Body of pancreas (tissue), 4 donors: ENCODE data around the gene ARPC1A.
"Not testable (repeated sequence)": the region's sequence is repeated elsewhere in the genome, so short reads cannot be mapped to it uniquely, and the experiment has no call there.

Experiments
- CTCF ChIP-seq, 7 experiments: fragments of 450-650 bp in 4 of 7; fragments of 200-600 bp in 3 of 7; sonication (generic) in 3 of 7; IDR thresholded peaks; one replicate each; pipeline ENCODE4 v1.5.1; 2016 to 2019; ENCODE audit warnings: antibody characterized with exemption in 7 of 7
- POLR2A ChIP-seq, 3 donors: fragments of 450-650 bp; IDR thresholded peaks; one replicate each; pipeline ENCODE4 v1.6.1; 2016; ENCODE audit warnings: antibody characterized with exemption in 3 of 3, mild to moderate bottlenecking in 2 of 3

GRCh38 chr7:99415513-99416127 lies 89.9 kb downstream of the ARPC1A start:
- peak; percentile 43 to 70 (median 60) for TF ChIP-seq CTCF (IDR thresholded peaks at IDR 0.05)
- TF ChIP-seq POLR2A (IDR thresholded peaks at IDR 0.05): not testable (repeated sequence)
